RWPE2 (cell line): ENCODE results near the gene HRK.

ENCODE experiments used
- ATAC-seq: fragments of 200-7000 bp; cut with Tn5 transposase; 3 replicates; pipeline ENCODE4 v1.9.1; 2021; ENCODE audit warnings: low read depth
- DNase-seq: peaks from one replicate; pipeline ENCODE4 v3.0.0-alpha.2; 2020; ENCODE audit warnings: low spot score
- H3K27ac ChIP-seq: fragments of 450-650 bp; 2 replicates; pipeline ENCODE4 v1.5.1; 2017; ENCODE audit warnings: mild to moderate bottlenecking; ENCODE audit not compliant: poor library complexity, severe bottlenecking
- H3K27me3 ChIP-seq: fragments of 250-450 bp; sonication (Bioruptor Pico); 2 replicates; pipeline ENCODE4 v1.5.1; 2021; ENCODE audit warnings: mild to moderate bottlenecking, moderate library complexity; ENCODE audit not compliant: insufficient read depth, poor library complexity, severe bottlenecking
- H3K36me3 ChIP-seq: fragments of 250-450 bp; sonication (Bioruptor Pico); 2 replicates; pipeline ENCODE4 v1.5.1; 2020; ENCODE audit warnings: low read depth, mild to moderate bottlenecking, moderate library complexity
- H3K4me1 ChIP-seq: fragments of 250-450 bp; sonication (Bioruptor Pico); 2 replicates; pipeline ENCODE4 v1.5.1; 2021; ENCODE audit warnings: mild to moderate bottlenecking, moderate library complexity; ENCODE audit not compliant: insufficient read depth, poor library complexity, severe bottlenecking
- H3K4me3 ChIP-seq: fragments of 250-450 bp; sonication (Bioruptor Pico); 2 replicates; pipeline ENCODE4 v1.5.1; 2021; ENCODE audit warnings: mild to moderate bottlenecking, moderate library complexity; ENCODE audit not compliant: severe bottlenecking
- H3K9me3 ChIP-seq: fragments of 250-450 bp; sonication (Bioruptor Pico); 2 replicates; pipeline ENCODE4 v1.5.1; 2021; ENCODE audit warnings: mild to moderate bottlenecking, moderate library complexity; ENCODE audit not compliant: severe bottlenecking
- CTCF ChIP-seq: fragments of 450-650 bp; IDR thresholded peaks from one replicate; pipeline ENCODE4 v1.5.1; 2017; ENCODE audit warnings: mild to moderate bottlenecking, moderate library complexity; ENCODE audit not compliant: poor library complexity, severe bottlenecking

HRK gene

DNA sequence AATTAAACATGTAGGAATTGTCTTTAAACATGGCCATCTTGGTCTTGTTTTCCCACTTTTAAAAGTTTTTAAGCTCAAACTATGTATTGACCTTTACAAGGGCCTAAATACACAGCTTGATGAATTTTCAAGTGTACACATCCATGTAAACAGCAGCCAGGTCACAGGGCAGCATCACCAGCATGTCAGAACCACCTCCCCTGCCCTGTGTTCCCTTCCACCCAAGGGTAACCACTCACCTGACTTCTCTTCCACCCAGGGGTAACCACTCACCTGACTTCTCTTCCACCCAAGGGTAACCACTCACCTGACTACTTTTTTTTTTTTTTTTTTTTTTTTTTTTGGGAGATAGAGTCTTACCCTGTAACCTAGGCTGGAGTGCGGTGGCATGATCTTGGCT, 34.1 kb upstream of the HRK start:
- no peak for DNase-seq
- no peak for TF ChIP-seq CTCF
- H3K36me3 ChIP-seq: peaks cover 5% of the 10 kb centered on the region; the same call in 1 of the 2 replicates
- no peaks in the 10 kb centered on the region for H3K9me3 ChIP-seq
- no peaks in the 10 kb centered on the region for H3K27me3 ChIP-seq
- H3K27ac ChIP-seq: peak overlapping the region; percentile 53
- H3K4me1 ChIP-seq: peaks cover 16% of the 10 kb centered on the region
- no peak for ATAC-seq
- no peak overlapping the region for H3K4me3 ChIP-seq

GRCh38 chr12:116910645-116911451, 29.6 kb upstream of the HRK start, which contains the start of gene FBXW8:
Gene FBXW8 (plus strand): TSS chr12:116910950. CDS start chr12:116911038, 88 bp downstream.
- no peak for TF ChIP-seq CTCF
- H3K36me3 ChIP-seq: peaks cover 5% of the 10 kb centered on the region; the same call in 1 of the 2 replicates
- peak within 1 kb of the TSS; percentile 99 for H3K4me3 ChIP-seq
- peak within 1 kb of the TSS; percentile 60 for H3K27ac ChIP-seq
- DNase-seq (peak; percentile 76), ATAC-seq (peak; percentile 90)
- no peaks in the 10 kb centered on the region for H3K9me3 ChIP-seq
- H3K4me1 ChIP-seq: peaks cover 5% of the 10 kb centered on the region
- no peaks in the 10 kb centered on the region for H3K27me3 ChIP-seq

GRCh38 chr12:116910280-116910644, 29.0 kb upstream of the HRK start:
- H3K9me3 ChIP-seq: no peaks in the 10 kb centered on the region
- H3K4me3 ChIP-seq: peak overlapping the region; percentile 99
- no peaks in the 10 kb centered on the region for H3K27me3 ChIP-seq
- peaks cover 2% of the 10 kb centered on the region for H3K4me1 ChIP-seq
- DNase-seq (no peak), ATAC-seq (no peak)
- TF ChIP-seq CTCF: no peak
- peaks cover 5% of the 10 kb centered on the region; the same call in 1 of the 2 replicates for H3K36me3 ChIP-seq
- H3K27ac ChIP-seq: peak overlapping the region; percentile 60

- TF ChIP-seq CTCF: no peak
- no peak overlapping the region for H3K27ac ChIP-seq
These were observed 25.0 kb upstream of the HRK start for GRCh38 chr12:116906285-116906684.

GRCh38 chr12:116903818-116904217, 22.6 kb upstream of the HRK start:
- no peak for TF ChIP-seq CTCF
- Histone ChIP-seq H3K36me3 (no peaks in the 10 kb centered on the region), H3K27ac (no peak overlapping the region), H3K4me1 (no peaks in the 10 kb centered on the region), H3K27me3 (no peaks in the 10 kb centered on the region), H3K4me3 (no peak overlapping the region), H3K9me3 (no peaks in the 10 kb centered on the region)
- DNase-seq (no peak), ATAC-seq (no peak)

More at GRCh38 chr12:116906285-116906684, 25.0 kb upstream of the HRK start:
- Histone ChIP-seq H3K27me3 (no peaks in the 10 kb centered on the region), H3K9me3 (no peaks in the 10 kb centered on the region), H3K36me3 (no peaks in the 10 kb centered on the region), H3K4me1 (no peaks in the 10 kb centered on the region), H3K4me3 (no peak overlapping the region)
- ATAC-seq: no peak
- no peak for DNase-seq
